Erythroblast (primary cell): ENCODE results near the gene ZC3H7B.

Source experiments
- GATA1 ChIP-seq: IDR thresholded peaks from 2 replicates; pipeline ENCODE4 v1.6.1; 2011; ENCODE audit warnings: low read depth, mild to moderate bottlenecking, control low read depth, low read length, moderate library complexity
- POLR2A ChIP-seq: IDR thresholded peaks from 2 replicates; pipeline ENCODE4 v1.6.1; 2011; ENCODE audit warnings: mild to moderate bottlenecking, low read length

DNA sequence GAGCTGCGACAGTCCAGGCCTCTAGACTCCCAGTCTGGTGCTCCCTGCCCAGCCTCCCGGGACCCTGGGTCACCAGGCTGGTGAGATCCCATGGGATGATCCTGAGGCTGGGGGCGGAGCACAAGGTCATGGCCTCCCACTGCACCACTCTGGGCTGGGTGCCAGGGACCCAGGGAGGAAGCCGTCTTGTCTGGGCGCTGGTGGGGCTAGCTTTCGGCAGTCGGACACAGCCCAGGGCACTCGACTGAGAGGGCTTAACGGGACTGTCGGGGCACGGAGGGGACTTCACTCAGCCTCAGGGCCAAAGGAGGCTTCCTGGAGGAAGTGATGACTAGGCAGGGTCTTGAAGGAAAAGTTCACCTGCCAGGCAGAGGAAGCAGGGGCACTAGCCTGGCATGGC is 39.0 kb downstream of the ZC3H7B start:
- TF ChIP-seq POLR2A (no peak), GATA1 (no peak)
